Nephron progenitor cell (in vitro differentiated cells): Measurements from ENCODE around the gene PCGF2.
A peak's percentile ranks its signal among the peaks of the same experiment; 100 is the strongest.

Experiments used
- DNase-seq: peaks from one replicate; pipeline ENCODE4 v3.0.0; 2021
- H3K27ac Mint-ChIP-seq: 2 replicates; pipeline ENCODE4 v1.8.0; 2021; ENCODE audit warnings: mild to moderate bottlenecking, moderate library complexity, mixed read lengths
- H3K27me3 Mint-ChIP-seq: 2 replicates; pipeline ENCODE4 v1.8.0; 2021; ENCODE audit warnings: mild to moderate bottlenecking, low read depth, mixed read lengths; ENCODE audit not compliant: poor library complexity
- H3K36me3 Mint-ChIP-seq: 2 replicates; pipeline ENCODE4 v1.8.0; 2021; ENCODE audit warnings: low read depth, mixed read lengths
- H3K4me1 Mint-ChIP-seq: 2 replicates; pipeline ENCODE4 v1.8.0; 2021; ENCODE audit warnings: mixed read lengths
- H3K4me3 Mint-ChIP-seq: 2 replicates; pipeline ENCODE4 v1.8.0; 2021; ENCODE audit warnings: mild to moderate bottlenecking, moderate library complexity, mixed read lengths
- H3K9me3 Mint-ChIP-seq: 2 replicates; pipeline ENCODE4 v1.8.0; 2021; ENCODE audit warnings: mild to moderate bottlenecking, moderate library complexity, mixed read lengths
- TF ChIP-seq, protein P1 (sequence below): fragments of 200-600 bp; sonication (generic); IDR thresholded peaks from 2 replicates; pipeline ENCODE4 v1.5.0; 2021; ENCODE audit warnings: antibody characterized with exemption

PCGF2 gene

GRCh38 chr17:38713456-38714075, 34.6 kb downstream of the PCGF2 start:
- H3K9me3 Mint-ChIP-seq, result no peaks in the 10 kb centered on the region
- DNase-seq, result no peak
- H3K4me1 Mint-ChIP-seq, result peaks cover 52% of the 10 kb centered on the region
- peaks cover 3% of the 10 kb centered on the region for H3K27me3 Mint-ChIP-seq
- no peak overlapping the region for H3K4me3 Mint-ChIP-seq
- peaks cover 46% of the 10 kb centered on the region for H3K36me3 Mint-ChIP-seq
- TF ChIP-seq, protein P1, sequence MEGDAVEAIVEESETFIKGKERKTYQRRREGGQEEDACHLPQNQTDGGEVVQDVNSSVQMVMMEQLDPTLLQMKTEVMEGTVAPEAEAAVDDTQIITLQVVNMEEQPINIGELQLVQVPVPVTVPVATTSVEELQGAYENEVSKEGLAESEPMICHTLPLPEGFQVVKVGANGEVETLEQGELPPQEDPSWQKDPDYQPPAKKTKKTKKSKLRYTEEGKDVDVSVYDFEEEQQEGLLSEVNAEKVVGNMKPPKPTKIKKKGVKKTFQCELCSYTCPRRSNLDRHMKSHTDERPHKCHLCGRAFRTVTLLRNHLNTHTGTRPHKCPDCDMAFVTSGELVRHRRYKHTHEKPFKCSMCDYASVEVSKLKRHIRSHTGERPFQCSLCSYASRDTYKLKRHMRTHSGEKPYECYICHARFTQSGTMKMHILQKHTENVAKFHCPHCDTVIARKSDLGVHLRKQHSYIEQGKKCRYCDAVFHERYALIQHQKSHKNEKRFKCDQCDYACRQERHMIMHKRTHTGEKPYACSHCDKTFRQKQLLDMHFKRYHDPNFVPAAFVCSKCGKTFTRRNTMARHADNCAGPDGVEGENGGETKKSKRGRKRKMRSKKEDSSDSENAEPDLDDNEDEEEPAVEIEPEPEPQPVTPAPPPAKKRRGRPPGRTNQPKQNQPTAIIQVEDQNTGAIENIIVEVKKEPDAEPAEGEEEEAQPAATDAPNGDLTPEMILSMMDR, result no peak
- H3K27ac Mint-ChIP-seq, result no peak overlapping the region

- TF ChIP-seq, protein P1, result no peak
- Mint-ChIP-seq H3K4me1 (peaks cover 56% of the 10 kb centered on the region), H3K27me3 (peaks cover 3% of the 10 kb centered on the region), H3K9me3 (no peaks in the 10 kb centered on the region), H3K27ac (no peak overlapping the region), H3K36me3 (peaks cover 41% of the 10 kb centered on the region), H3K4me3 (no peak overlapping the region)
- no peak for DNase-seq
Observed at GRCh38 chr17:38712593-38712992, 35.5 kb downstream of the PCGF2 start.

GRCh38 chr17:38711792-38712571, 36.2 kb downstream of the PCGF2 start:
- DNase-seq, result no peak

GRCh38 chr17:38710985-38711384, 37.2 kb downstream of the PCGF2 start:
- H3K36me3 Mint-ChIP-seq, result peaks cover 31% of the 10 kb centered on the region
- DNase-seq, result no peak
- TF ChIP-seq, protein P1, result no peak
- H3K27me3 Mint-ChIP-seq, result no peaks in the 10 kb centered on the region
- no peaks in the 10 kb centered on the region for H3K9me3 Mint-ChIP-seq
- H3K27ac Mint-ChIP-seq, result peak overlapping the region; percentile 68
- H3K4me3 Mint-ChIP-seq, result peak overlapping the region; percentile 59
- peaks cover 67% of the 10 kb centered on the region for H3K4me1 Mint-ChIP-seq

More at GRCh38 chr17:38711792-38712571, 36.2 kb downstream of the PCGF2 start:
- H3K4me3 Mint-ChIP-seq, result peak overlapping the region; percentile 59
- H3K36me3 Mint-ChIP-seq, result peaks cover 37% of the 10 kb centered on the region
- TF ChIP-seq, protein P1, result no peak
- no peak overlapping the region for H3K27ac Mint-ChIP-seq
- peaks cover 1% of the 10 kb centered on the region for H3K27me3 Mint-ChIP-seq
- H3K9me3 Mint-ChIP-seq, result no peaks in the 10 kb centered on the region
- H3K4me1 Mint-ChIP-seq, result peaks cover 61% of the 10 kb centered on the region

GRCh38 chr17:38710604-38710962, 37.6 kb downstream of the PCGF2 start:
- H3K27me3 Mint-ChIP-seq, result no peaks in the 10 kb centered on the region
- TF ChIP-seq, protein P1, result no peak
- H3K27ac Mint-ChIP-seq, result peak overlapping the region; percentile 40
- H3K36me3 Mint-ChIP-seq, result peaks cover 27% of the 10 kb centered on the region
- no peak for DNase-seq
- H3K4me1 Mint-ChIP-seq, result peaks cover 66% of the 10 kb centered on the region
- H3K4me3 Mint-ChIP-seq, result peak overlapping the region; percentile 37
- H3K9me3 Mint-ChIP-seq, result no peaks in the 10 kb centered on the region
